Right lung (tissue), 5 donors: Measurements from ENCODE around the gene CRADD. TPM values are rescaled to one million over a fixed set of nuclear protein-coding genes. Genes with fewer than 3 reads are reported as not detected.

Experiments
- DNase-seq, 2 donors: peaks; one replicate each; pipeline ENCODE4 v3.0.0-alpha.2; 2013
- polyA plus RNA-seq, 5 donors: library from polyadenylated mRNA; unstranded; fragments of 120-200 nt; gene quantifications; one replicate each; pipeline versions ENCODE4 v1.2.1 to v1.2.3, GENCODE V29; 2013; ENCODE audit warnings: inconsistent platforms in 1 of 5, low replicate concordance in 1 of 5; ENCODE audit not compliant: insufficient read length in 5 of 5, insufficient read depth in 1 of 5

Gene CRADD
- polyA plus RNA-seq, 5 donors = 9.1 to 13.3 (median 10.4) TPM

GRCh38 chr12:93894391-93895088, 217.4 kb downstream of the CRADD start:
- peak; percentile 89 for DNase-seq

GRCh38 chr12:93895089-93895445, 217.9 kb downstream of the CRADD start:
- no peak for DNase-seq

GRCh38 chr12:93896427-93896826, 219.3 kb downstream of the CRADD start:
- no peak for DNase-seq

- DNase-seq = no peak
Measured at GRCh38 chr12:93896952-93897351, 219.8 kb downstream of the CRADD start.

GRCh38 chr12:93901739-93902138, 224.6 kb downstream of the CRADD start:
- DNase-seq = no peak

GRCh38 chr12:93902192-93902591, 225.0 kb downstream of the CRADD start:
- DNase-seq = no peak

- no peak for DNase-seq
Measured at GRCh38 chr12:93902736-93903562, 225.8 kb downstream of the CRADD start.

GRCh38 chr12:93904124-93904523, 226.9 kb downstream of the CRADD start:
- DNase-seq = no peak

- no peak for DNase-seq
Measured at GRCh38 chr12:93908264-93908663, 231.1 kb downstream of the CRADD start.

- no peak for DNase-seq
Measured at GRCh38 chr12:93908846-93909567, 231.8 kb downstream of the CRADD start.

- DNase-seq = no peak
Measured at GRCh38 chr12:93911396-93911795, 234.2 kb downstream of the CRADD start.

GRCh38 chr12:93912086-93912733, 235.0 kb downstream of the CRADD start:
- no peak for DNase-seq

- DNase-seq = no peak
Measured at GRCh38 chr12:93913845-93914244, 236.7 kb downstream of the CRADD start.

- no peak for DNase-seq
Measured at GRCh38 chr12:93914281-93914680, 237.1 kb downstream of the CRADD start.

GRCh38 chr12:93915411-93915810, 238.2 kb downstream of the CRADD start:
- DNase-seq = no peak

GRCh38 chr12:93916402-93916801, 239.2 kb downstream of the CRADD start:
- DNase-seq = no peak

GRCh38 chr12:93918262-93918661, 241.1 kb downstream of the CRADD start:
- DNase-seq = no peak

- no peak for DNase-seq
Measured at GRCh38 chr12:93918900-93919299, 241.7 kb downstream of the CRADD start.

- no peak for DNase-seq
Measured at GRCh38 chr12:93921521-93921920, 244.3 kb downstream of the CRADD start.

GRCh38 chr12:93922583-93923006, 245.4 kb downstream of the CRADD start:
- no peak for DNase-seq

- DNase-seq = no peak
Measured at GRCh38 chr12:93924367-93924766, 247.2 kb downstream of the CRADD start.

GRCh38 chr12:93925585-93926205, 248.5 kb downstream of the CRADD start:
- no peak for DNase-seq
